ENCODE data around the gene IFFO2. TPM values are rescaled to one million over a fixed set of nuclear protein-coding genes. Genes with fewer than 3 reads are reported as not detected.

Gene IFFO2
- total RNA-seq, 1 donor from 2014 or later = 3.7 TPM

Small RNA genes lying within 50 kb of the gene (small RNA-seq; reads per million reads assigned to genes)
- not detected for gene MIR1290
- gene MIR4695 = not detected

Other genes starting within 250 kb of the IFFO2 start
- not detected for gene TAS1R2, start 97.0 kb downstream of the IFFO2 start, total RNA-seq
- 6.3 TPM for gene ALDH4A1, start 54.1 kb downstream of the IFFO2 start, total RNA-seq

Measured in skeletal muscle tissue (tissue), 2 donors.